IPS-20b (cell line): ENCODE results near the gene SYT13.
A peak's percentile ranks its signal among the peaks of the same experiment; 100 is the strongest.

Experiments
- H3K27ac ChIP-seq: one replicate; pipeline ENCODE4 v1.5.1; 2013; ENCODE audit warnings: low read length
- H3K27me3 ChIP-seq: 2 replicates; pipeline ENCODE4 v1.6.1; 2013; ENCODE audit warnings: mild to moderate bottlenecking, low read length, inconsistent platforms; ENCODE audit not compliant: insufficient read depth
- H3K36me3 ChIP-seq: 2 replicates; pipeline ENCODE4 v1.6.1; 2013; ENCODE audit warnings: low read depth, mild to moderate bottlenecking, inconsistent platforms, low read length, moderate library complexity; ENCODE audit not compliant: insufficient read depth
- H3K4me1 ChIP-seq: 2 replicates; pipeline ENCODE4 v1.6.1; 2013; ENCODE audit warnings: mild to moderate bottlenecking, control low read depth, inconsistent platforms, low read length, moderate library complexity; ENCODE audit not compliant: insufficient read depth
- H3K4me3 ChIP-seq: 2 replicates; pipeline ENCODE4 v1.5.1; 2013; ENCODE audit warnings: mild to moderate bottlenecking, low read length, inconsistent platforms
- H3K9ac ChIP-seq: 2 replicates; pipeline ENCODE4 v1.6.1; 2013; ENCODE audit warnings: low read depth, mild to moderate bottlenecking, inconsistent platforms, low read length, moderate library complexity
- H3K9me3 ChIP-seq: 2 replicates; pipeline ENCODE4 v1.6.1; 2013; ENCODE audit warnings: mild to moderate bottlenecking, low read depth, low read length, inconsistent platforms; ENCODE audit not compliant: insufficient read depth

SYT13 gene

DNA sequence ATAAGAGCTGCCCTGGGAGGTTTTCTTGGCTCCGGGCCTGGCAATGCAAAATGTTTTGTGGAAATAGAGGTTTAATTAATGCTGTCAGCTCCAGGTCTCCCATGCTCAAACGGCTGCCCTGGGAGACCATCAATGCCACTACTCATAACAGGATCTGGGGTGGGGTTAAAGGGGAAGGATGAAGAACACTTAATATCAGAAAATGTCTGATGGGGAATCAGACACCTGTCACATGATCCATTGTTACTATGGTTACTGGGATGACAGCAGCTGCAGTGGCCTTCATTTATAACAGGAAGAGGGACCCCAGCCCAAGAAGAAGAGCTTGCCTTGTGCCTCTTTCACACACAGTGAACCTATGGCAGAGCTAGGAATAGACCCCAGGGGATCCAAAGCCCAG is 2.2 kb upstream of the SYT13 start:
- Histone ChIP-seq H3K4me3 (no peak overlapping the region), H3K9ac (no peak overlapping the region), H3K4me1 (peaks cover 5% of the 10 kb centered on the region; the same call in 1 of the 2 replicates), H3K9me3 (no peaks in the 10 kb centered on the region), H3K27me3 (peaks cover 64% of the 10 kb centered on the region), H3K27ac (no peak overlapping the region), H3K36me3 (no peaks in the 10 kb centered on the region)

DNA sequence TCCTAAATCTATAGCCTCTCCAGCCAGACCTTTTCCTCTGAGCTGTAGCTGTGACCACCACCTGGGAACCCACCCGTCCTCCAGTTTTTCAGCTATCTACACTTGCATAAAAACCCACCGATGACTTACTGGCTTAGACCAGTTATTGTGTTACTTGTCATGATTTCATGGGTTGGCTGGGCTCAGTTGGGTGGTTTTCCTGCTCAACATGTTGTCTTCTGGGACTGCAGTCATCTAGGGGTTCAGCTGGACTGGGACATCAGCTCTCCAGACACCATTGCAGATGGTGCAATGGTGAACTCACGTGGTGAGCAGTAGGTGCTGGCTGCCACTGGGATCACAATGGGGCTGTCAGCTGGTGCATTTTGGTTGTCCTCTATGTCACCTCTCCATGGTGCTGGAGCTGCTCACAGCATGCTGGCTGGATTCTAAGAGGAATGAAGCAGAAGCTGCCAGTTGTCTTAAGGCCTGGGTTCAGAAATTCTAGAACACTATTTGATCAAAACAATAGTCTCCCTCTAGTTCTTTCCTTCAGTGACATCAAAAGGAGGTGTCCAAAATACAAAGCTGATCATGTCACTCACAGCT is 1.3 kb upstream of the SYT13 start:
- peaks cover 68% of the 10 kb centered on the region for H3K27me3 ChIP-seq
- peaks cover 5% of the 10 kb centered on the region; the same call in 1 of the 2 replicates for H3K4me1 ChIP-seq
- H3K36me3 ChIP-seq = no peaks in the 10 kb centered on the region
- H3K4me3 ChIP-seq = no peak overlapping the region
- no peaks in the 10 kb centered on the region for H3K9me3 ChIP-seq
- no peak overlapping the region for H3K27ac ChIP-seq
- H3K9ac ChIP-seq = no peak overlapping the region

DNA sequence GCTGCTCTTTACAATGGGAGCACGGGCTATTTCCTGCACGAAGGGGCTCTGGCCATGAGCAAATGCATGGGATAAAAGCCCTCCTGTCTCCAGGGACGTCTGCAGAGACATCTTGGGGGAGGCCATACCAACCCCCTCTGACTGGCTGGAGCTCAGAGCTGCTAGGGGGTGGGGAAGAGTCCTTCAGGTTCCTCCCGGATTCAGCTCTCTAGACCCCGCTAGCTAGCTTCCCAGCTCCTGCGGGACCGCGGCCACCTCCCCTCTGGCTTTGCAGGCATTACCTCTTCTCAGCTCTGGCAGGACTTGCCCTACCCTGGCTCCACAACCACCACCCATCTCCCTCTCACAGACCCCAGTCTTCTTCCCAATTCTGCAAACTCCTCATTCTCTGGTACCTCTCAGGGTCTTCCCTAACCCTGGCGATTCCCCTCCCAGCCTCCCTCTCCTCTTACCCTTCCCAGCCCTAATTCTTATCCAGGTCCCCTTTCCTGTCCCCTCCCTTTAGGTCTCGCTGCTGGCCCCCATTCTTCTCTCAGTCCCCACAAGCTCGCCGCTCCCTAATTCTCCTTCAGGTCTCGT is 802 bp downstream of the SYT13 start:
- Histone ChIP-seq H3K27me3 (peaks cover 64% of the 10 kb centered on the region), H3K4me3 (peak overlapping the region; percentile 77), H3K27ac (no peak overlapping the region), H3K4me1 (peaks cover 9% of the 10 kb centered on the region), H3K36me3 (no peaks in the 10 kb centered on the region), H3K9me3 (no peaks in the 10 kb centered on the region), H3K9ac (peak overlapping the region; percentile 56; the same call in 1 of the 2 replicates)

DNA sequence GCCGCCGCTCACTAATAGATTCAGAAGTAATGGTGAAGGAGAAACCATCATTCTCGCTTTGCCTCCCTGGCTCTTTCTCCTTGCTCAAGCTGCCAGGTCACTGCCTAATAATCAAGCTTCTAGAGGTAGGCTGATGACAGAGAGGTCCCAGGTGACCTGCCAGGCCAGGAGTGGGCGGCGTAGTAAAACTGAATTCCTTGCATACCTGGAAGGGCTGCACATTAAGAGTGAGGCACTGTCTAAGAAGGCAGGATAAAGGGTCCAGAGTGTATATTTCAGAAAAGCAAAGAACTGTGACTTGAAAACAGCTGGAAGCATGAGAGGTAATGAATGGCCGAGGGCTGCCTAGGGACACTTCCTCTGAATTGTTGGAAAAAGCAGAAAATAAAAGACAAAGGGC is 4.1 kb downstream of the SYT13 start:
- Histone ChIP-seq H3K4me1 (peaks cover 9% of the 10 kb centered on the region), H3K9ac (no peak overlapping the region), H3K27ac (no peak overlapping the region), H3K9me3 (peaks cover 5% of the 10 kb centered on the region), H3K27me3 (peaks cover 39% of the 10 kb centered on the region), H3K36me3 (no peaks in the 10 kb centered on the region), H3K4me3 (no peak overlapping the region)

- Histone ChIP-seq H3K27ac (no peak overlapping the region), H3K27me3 (peaks cover 25% of the 10 kb centered on the region), H3K9me3 (peaks cover 5% of the 10 kb centered on the region), H3K9ac (no peak overlapping the region), H3K4me3 (no peak overlapping the region), H3K4me1 (peaks cover 4% of the 10 kb centered on the region; the same call in 1 of the 2 replicates), H3K36me3 (no peaks in the 10 kb centered on the region)
These were observed 5.7 kb downstream of the SYT13 start for GRCh38 chr11:45280449-45280848.

DNA sequence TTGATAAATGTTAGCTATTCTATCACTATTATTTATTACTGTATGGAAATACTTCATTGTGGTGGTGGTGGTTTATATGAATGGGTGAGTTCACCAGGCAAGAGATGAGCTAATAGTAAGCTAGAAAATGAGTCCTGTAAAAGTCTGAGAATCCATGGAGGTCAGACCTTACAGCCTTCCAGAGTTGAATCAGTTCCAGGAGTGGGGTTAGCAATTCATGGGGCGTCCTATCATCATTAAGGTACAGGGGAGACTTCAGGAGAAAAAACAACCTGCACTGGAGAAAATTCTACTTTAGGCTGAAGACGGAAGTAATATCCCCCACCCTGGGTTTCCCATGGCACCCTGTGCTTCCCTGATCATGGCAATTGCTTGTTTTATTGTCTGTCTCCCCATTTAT is 6.5 kb downstream of the SYT13 start:
- no peak overlapping the region for H3K9ac ChIP-seq
- no peak overlapping the region for H3K27ac ChIP-seq
- H3K27me3 ChIP-seq = peaks cover 17% of the 10 kb centered on the region
- H3K36me3 ChIP-seq = no peaks in the 10 kb centered on the region
- H3K4me3 ChIP-seq = no peak overlapping the region
- H3K4me1 ChIP-seq = peaks cover 4% of the 10 kb centered on the region; the same call in 1 of the 2 replicates
- H3K9me3 ChIP-seq = peaks cover 5% of the 10 kb centered on the region

GRCh38 chr11:45278714-45279113 is 7.4 kb downstream of the SYT13 start:
- Histone ChIP-seq H3K4me3 (no peak overlapping the region), H3K36me3 (no peaks in the 10 kb centered on the region), H3K9ac (no peak overlapping the region), H3K4me1 (peaks cover 4% of the 10 kb centered on the region; the same call in 1 of the 2 replicates), H3K27me3 (peaks cover 7% of the 10 kb centered on the region), H3K9me3 (peaks cover 5% of the 10 kb centered on the region), H3K27ac (no peak overlapping the region)

GRCh38 chr11:45275828-45276227 is 10.3 kb downstream of the SYT13 start:
- Histone ChIP-seq H3K4me1 (no peaks in the 10 kb centered on the region), H3K4me3 (no peak overlapping the region), H3K27ac (no peak overlapping the region), H3K9ac (no peak overlapping the region), H3K36me3 (no peaks in the 10 kb centered on the region), H3K27me3 (no peaks in the 10 kb centered on the region), H3K9me3 (peaks cover 5% of the 10 kb centered on the region)

GRCh38 chr11:45274206-45274605 is 11.9 kb downstream of the SYT13 start:
- no peaks in the 10 kb centered on the region for H3K36me3 ChIP-seq
- no peaks in the 10 kb centered on the region for H3K4me1 ChIP-seq
- no peak overlapping the region for H3K9ac ChIP-seq
- no peak overlapping the region for H3K4me3 ChIP-seq
- H3K9me3 ChIP-seq = no peaks in the 10 kb centered on the region; the same call in 1 of the 2 replicates
- no peak overlapping the region for H3K27ac ChIP-seq
- peaks cover 7% of the 10 kb centered on the region; the same call in 1 of the 2 replicates for H3K27me3 ChIP-seq

GRCh38 chr11:45273509-45273908 is 12.6 kb downstream of the SYT13 start:
- H3K36me3 ChIP-seq = no peaks in the 10 kb centered on the region
- H3K4me1 ChIP-seq = no peaks in the 10 kb centered on the region
- H3K9ac ChIP-seq = no peak overlapping the region
- H3K4me3 ChIP-seq = no peak overlapping the region
- H3K9me3 ChIP-seq = no peaks in the 10 kb centered on the region
- H3K27ac ChIP-seq = no peak overlapping the region
- H3K27me3 ChIP-seq = peaks cover 7% of the 10 kb centered on the region; the same call in 1 of the 2 replicates

- Histone ChIP-seq H3K36me3 (no peaks in the 10 kb centered on the region), H3K27me3 (peaks cover 8% of the 10 kb centered on the region; the same call in 1 of the 2 replicates), H3K4me1 (no peaks in the 10 kb centered on the region), H3K9ac (no peak overlapping the region), H3K27ac (no peak overlapping the region), H3K4me3 (no peak overlapping the region), H3K9me3 (no peaks in the 10 kb centered on the region)
These were observed 13.4 kb downstream of the SYT13 start for GRCh38 chr11:45272701-45273100.

GRCh38 chr11:45270946-45271716 is 15.0 kb downstream of the SYT13 start:
- H3K27me3 ChIP-seq = peaks cover 14% of the 10 kb centered on the region
- no peak overlapping the region for H3K27ac ChIP-seq

More at GRCh38 chr11:45270946-45271716, 15.0 kb downstream of the SYT13 start:
- Histone ChIP-seq H3K36me3 (no peaks in the 10 kb centered on the region), H3K9me3 (no peaks in the 10 kb centered on the region), H3K4me3 (no peak overlapping the region), H3K9ac (no peak overlapping the region), H3K4me1 (no peaks in the 10 kb centered on the region)
